GM19438 (cell line): ENCODE data around the gene KCNMB1.

Experiments
- ATAC-seq: cut with Tn5 transposase; IDR thresholded peaks from one replicate; pipeline ENCODE4 v1.9.1; 2021; ENCODE audit warnings: low read depth; ENCODE audit not compliant: unreplicated experiment

Gene KCNMB1

DNA sequence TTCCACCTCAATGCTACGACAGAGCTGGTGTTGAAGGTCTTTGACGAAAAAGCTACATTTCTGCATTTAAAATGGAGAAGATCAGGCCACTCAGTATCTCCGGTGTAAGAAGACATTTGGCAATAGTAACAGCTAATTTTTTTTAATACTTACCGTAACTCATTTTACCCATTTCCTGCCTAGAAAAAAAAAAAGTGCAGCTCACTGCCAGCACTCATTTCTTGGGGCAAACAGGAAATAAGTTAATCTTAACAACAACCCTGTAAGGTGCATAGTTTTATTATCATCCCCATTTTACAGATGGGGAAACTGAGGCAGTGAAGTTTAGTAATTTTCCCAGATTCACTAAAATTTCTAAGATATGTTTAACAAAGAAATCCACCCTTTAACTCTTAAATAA, 27.4 kb upstream of the KCNMB1 start:
- no peak for ATAC-seq

DNA sequence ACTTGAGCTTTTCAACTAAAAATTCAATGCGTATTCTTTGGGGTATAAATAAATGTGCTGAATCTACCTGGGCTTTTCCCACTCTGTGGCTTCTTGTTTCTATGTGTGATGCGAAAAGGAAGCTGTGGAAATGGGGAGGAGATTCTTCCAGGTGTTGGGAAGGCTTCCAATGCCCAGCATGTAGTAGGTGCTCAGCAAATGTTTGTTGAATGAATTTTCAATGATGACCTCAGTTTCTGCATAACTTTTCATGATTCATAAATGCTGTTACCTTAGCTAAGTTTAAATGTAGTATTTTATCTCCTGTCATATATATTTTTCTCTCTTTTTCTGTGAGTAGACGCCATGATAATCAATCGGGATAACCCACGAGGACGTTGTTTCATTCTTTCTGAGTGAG, 25.6 kb upstream of the KCNMB1 start:
- ATAC-seq, result no peak

DNA sequence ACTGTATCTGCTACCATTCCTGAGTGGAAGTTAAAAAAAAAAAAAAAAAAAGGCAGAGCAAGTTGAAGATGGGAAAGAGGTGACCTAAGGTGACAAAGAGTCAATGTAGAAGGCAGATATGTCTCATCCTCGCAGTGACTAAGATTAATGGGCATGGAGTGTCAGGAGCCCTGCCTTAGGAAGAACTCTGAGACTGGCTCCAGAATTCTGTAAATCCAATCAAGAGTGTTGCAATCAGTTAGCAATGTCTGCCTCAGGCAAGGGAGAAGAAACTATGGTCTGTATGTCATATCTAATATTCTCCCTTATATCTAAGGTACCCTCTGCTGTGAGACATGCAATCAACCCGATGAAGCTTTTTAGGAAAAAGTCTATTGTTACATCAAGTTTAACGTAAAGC, 24.7 kb upstream of the KCNMB1 start:
- ATAC-seq, result no peak

DNA sequence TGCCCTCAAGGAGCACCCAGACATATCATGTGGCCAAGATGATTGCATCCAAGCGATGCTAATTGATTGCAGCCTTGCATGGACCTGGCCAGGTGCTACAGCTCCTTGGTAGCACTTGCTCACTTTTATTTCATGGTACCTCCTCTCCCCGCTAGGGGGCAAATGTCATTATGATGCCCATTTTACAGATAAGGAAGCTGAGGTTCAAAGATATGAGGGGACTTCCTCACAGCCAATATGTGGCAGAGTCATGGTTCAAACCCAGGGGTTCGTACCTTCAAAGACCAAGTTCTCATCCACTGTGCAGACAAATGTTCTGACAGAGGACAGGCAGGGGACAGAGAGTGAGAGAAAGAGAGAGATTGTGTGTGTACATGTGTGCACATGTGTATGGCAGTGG, 21.9 kb upstream of the KCNMB1 start:
- ATAC-seq, result no peak

DNA sequence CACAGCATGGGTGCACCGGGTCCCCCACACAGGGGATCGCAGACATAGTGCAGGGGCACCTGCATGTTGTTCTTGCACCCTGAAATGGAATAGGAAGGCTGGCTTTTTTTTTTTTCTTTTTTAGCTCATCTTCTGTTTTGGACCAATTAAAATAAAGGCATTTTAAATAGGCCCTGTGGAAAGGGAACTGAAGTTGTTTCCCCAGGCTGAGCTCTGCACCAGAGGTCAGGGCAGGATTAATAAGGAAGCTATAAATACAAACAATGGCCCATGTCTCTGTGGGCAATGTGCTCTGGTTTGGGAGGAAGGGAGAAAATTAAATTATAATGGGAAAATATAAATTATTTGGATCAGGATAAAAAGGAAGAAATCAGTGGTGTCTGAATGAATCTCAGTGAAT, 21.2 kb upstream of the KCNMB1 start:
- ATAC-seq, result no peak

DNA sequence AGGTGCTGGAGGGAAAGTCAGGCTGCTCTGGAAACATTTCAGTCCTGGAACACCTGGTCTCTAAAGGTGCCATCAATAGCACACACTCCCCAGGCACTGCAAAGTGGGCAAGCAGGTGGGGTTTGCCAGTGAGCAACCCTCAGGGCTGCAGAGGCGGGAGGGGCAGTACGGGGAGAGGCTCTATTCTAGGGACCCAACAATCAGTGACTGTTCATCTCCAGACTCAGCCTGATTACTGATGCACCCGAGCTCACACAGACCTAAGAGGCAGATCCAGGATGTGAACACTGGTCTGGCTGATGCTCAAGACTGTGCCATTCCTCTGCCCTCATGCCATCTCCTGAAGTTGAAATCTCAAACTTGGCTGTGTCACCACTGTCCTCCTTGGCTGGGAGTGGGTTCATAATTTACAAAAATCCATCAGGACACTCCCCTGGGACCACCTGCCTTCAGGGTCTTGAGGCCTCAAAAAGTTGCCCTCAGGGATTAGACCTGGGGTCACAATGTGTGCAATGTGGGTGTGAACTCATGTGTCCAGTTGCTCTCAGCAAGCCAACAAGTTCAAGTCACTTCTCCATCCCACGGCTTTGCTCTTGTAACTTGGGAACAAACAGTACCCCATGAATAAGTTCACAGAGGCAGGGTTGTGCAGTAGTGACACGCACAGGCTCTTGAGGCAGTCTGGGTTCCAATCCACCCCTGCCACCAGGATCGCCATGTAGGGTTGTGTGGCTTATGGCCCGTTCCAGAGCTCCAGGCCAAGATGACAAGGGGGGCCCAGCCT, 19.9 kb upstream of the KCNMB1 start:
- ATAC-seq, result no peak

GRCh38 chr5:170408226-170408625, 19.1 kb upstream of the KCNMB1 start:
- no peak for ATAC-seq

GRCh38 chr5:170407062-170407461, 17.9 kb upstream of the KCNMB1 start:
- no peak for ATAC-seq

GRCh38 chr5:170405817-170406216, 16.6 kb upstream of the KCNMB1 start:
- no peak for ATAC-seq

GRCh38 chr5:170404398-170404797, 15.2 kb upstream of the KCNMB1 start:
- no peak for ATAC-seq

DNA sequence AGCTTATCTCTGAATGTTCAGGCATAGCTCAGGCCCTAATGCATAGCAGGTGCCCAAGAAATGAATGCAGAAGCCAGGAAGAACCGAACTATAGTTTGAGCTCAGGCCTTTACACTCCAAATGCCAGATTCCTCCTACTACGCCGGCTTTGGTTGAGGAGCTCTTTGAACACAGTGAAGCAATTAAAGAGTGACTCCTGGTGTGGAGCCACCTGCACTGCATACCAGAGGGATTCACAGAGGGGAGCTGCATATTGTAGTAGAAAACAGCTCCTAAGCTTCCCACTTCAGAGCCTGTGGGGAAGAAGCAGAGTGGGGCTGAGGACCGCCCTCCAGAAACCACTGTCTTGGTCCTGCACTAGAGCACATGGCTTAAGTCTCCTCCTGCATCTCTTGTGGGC, 14.5 kb upstream of the KCNMB1 start:
- no peak for ATAC-seq

- no peak for ATAC-seq
Measured at GRCh38 chr5:170402508-170402907, 13.3 kb upstream of the KCNMB1 start.

DNA sequence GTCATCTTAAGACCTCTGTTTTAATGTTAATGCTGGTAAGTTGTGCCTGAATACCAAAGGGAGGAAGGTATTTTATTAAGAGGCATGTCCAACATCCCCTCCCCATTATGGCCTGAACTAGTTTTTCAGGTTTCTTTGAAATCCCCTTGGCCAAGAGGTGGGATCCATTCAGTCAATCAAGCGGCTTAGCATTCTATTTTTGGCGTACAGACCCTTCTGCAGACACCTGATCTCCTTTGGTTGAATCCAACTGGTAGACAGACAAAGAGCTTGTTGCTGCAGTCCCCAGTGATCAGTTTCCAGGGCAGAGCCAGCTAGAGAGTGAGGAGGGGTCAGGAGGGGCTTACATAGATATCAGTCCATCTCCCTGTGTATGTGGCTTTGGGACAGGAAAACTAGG, 7.9 kb upstream of the KCNMB1 start:
- ATAC-seq, result no peak

DNA sequence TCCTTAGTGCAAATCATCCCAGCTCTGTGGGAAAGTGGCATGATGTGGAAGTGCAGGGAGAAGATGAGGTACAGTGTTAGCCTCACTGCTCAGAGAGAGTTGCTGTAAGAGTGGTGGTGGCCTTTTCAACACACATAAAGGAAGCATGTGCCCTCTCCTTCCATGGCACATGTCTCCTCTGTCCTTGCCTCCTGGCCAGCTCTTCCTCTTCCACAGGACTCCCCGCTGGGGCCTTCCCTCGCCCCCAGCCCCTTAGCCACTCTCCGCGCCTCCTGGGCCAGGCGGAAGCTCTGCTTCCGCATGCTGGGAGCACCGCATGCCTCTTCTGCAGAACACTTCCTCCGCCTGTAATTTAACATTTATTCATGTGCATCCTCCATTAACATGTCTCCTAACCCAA, 4.8 kb upstream of the KCNMB1 start:
- ATAC-seq, result no peak

GRCh38 chr5:170393235-170393634, 4.1 kb upstream of the KCNMB1 start:
- ATAC-seq, result no peak

GRCh38 chr5:170390472-170390871, 1.3 kb upstream of the KCNMB1 start:
- ATAC-seq, result no peak

GRCh38 chr5:170389550-170389892, 354 bp upstream of the KCNMB1 start:
- no peak for ATAC-seq

DNA sequence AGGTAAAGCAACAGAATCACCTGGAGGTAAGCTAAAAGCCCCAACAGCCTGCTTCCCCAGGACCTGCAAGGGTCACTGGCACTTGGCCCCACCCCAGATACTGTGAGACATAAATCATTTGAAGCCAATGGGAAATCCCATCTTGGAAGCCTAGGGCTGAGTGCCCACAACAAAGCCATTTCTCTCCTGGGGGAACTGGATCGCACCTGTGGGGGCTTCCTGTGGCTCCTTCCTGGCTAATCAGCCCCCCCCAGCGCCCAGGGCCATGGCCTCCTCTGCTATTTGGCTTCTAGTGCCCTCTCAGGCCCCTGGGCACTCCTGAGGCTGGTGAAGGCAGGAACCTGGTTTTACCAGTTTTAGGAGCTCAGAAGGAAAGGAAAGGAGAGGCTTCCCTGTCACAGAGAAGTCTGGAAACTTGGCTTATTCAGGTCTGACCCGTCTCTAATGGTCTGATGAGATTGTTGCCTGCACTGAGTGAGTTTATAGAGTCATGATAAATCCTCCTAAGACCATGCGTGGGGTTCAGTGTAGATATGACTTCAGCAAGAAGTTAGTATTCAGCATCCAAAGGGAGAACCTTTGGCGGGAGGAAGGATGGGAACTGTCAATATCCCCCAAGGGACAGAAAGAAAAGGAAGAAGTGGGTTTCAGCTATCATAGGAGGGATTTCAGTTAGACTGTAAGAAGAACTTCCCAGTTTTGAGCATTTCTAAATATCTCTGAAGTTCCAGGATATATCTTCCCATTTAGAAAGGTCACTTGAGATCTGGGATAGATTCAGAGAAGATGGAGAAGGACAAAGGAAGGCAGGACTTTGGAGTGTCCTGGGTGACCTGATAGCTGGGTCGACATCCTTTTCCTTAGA, 1.2 kb downstream of the KCNMB1 start:
- no peak for ATAC-seq

DNA sequence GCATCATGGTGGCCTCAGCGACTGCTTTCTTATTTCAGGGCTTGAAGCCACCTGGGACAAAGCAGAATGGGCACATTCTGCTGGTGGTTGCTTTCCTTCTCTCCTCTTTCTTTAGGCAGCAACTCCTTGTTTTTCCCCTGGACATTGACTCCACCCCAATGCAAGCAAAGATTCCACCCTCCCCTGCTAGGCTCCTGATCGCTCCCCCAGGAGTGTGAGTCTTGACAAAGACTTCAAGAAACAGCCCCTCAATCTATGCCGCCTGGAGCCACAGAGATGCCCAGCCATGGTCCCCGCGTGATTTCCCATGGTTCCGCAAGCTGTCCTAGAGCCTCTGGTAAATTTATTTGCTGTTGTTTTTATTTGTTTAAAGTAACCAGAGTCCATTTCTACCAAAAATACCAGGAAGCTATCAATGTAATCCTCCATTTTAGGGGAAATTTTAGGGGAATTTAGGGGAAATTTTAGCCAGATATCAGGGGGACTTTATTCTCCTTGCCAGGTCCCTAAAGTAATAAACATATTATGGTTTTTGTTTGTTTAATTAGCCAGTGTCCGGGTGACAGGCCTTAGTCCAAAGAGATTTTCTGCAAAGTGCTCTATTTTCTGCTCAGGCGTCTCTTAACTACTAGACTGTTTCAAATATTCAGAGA, 2.3 kb downstream of the KCNMB1 start:
- ATAC-seq, result no peak

- no peak for ATAC-seq
Measured at GRCh38 chr5:170383227-170383626, 5.9 kb downstream of the KCNMB1 start.

GRCh38 chr5:170382790-170383189, 6.4 kb downstream of the KCNMB1 start:
- no peak for ATAC-seq
